GM12878 (cell line): ENCODE measurements around the gene GPR137B. TPM values are rescaled to one million over a fixed set of nuclear protein-coding genes. Genes with fewer than 3 reads are reported as not detected.

Source experiments
- ATAC-seq: fragments of 200-7000 bp; cut with Tn5 transposase; 3 replicates; pipeline ENCODE4 v1.9.1; 2020; ENCODE audit warnings: mild to moderate bottlenecking, moderate library complexity
- BruUV-seq: library from RNA; stranded (reverse); fragments of 400-500 nt; replicated peaks from 2 replicates; lab custom pipeline; 2021; lab: Mats Ljungman, UMichigan
- CTCF ChIA-PET: fragments of 300-600 bp; sonication (Branson Sonifier 250); formaldehyde crosslinking; extraction: SDS; loops from one replicate; lab custom pipeline; 2021; ENCODE audit warnings: inconsistent platforms; lab: Yijun Ruan, JAX
- POLR2A ChIA-PET: fragments of 350-600 bp; formaldehyde crosslinking; extraction: SDS; loops from one replicate; lab custom pipeline; 2021; ENCODE audit warnings: inconsistent platforms; lab: Charles Lee
- RAD21 ChIA-PET: fragments of 300-600 bp; sonication (Branson Sonifier 250); formaldehyde crosslinking; loops from one replicate; lab custom pipeline; 2023; ENCODE audit warnings: antibody characterized with exemption; ENCODE audit not compliant: unreplicated experiment; lab: Charles Lee
- SMC1A ChIA-PET: fragments of 300-600 bp; sonication (Branson Sonifier 250); formaldehyde crosslinking; loops from one replicate; lab custom pipeline; 2023; ENCODE audit not compliant: unreplicated experiment, uncharacterized antibody; lab: Charles Lee
- DNase-seq: peaks from one replicate; pipeline ENCODE4 v3.0.0-alpha.2; 2011; ENCODE audit warnings: low read depth, low spot score
- FAIRE-seq: peaks from 3 replicates; lab custom pipeline; 2011; peaks lifted over from hg19 to GRCh38; lab: Jason Lieb, UNC
- H2AFZ ChIP-seq: 2 replicates; pipeline ENCODE4 v1.6.0; 2011; ENCODE audit warnings: low read depth, low read length, control low read depth; ENCODE audit not compliant: control insufficient read depth
- H3K27ac ChIP-seq: 2 replicates; pipeline ENCODE4 v1.5.1; 2011; ENCODE audit warnings: control low read depth; ENCODE audit not compliant: control insufficient read depth, insufficient read depth
- H3K27me3 ChIP-seq, 2 experiments: replicated peaks in 1 of 2; 2 replicates each; pipeline versions ENCODE4 v1.6.0 to v1.6.1; 2011; ENCODE audit warnings: low read length in 1 of 2; ENCODE audit not compliant: control insufficient read depth in 2 of 2, insufficient read depth in 2 of 2
- H3K36me3 ChIP-seq, 2 experiments: 2 replicates each; pipeline ENCODE4 v1.5.1; 2011; ENCODE audit warnings: low read length in 1 of 2; ENCODE audit not compliant: control insufficient read depth in 2 of 2, insufficient read depth in 2 of 2
- H3K4me1 ChIP-seq: 2 replicates; pipeline ENCODE4 v1.6.1; 2011; ENCODE audit warnings: mild to moderate bottlenecking, low read length, moderate library complexity, mixed read lengths; ENCODE audit not compliant: control insufficient read depth, insufficient read depth
- H3K4me2 ChIP-seq: 2 replicates; pipeline ENCODE4 v1.6.0; 2011; ENCODE audit warnings: control low read depth; ENCODE audit not compliant: control insufficient read depth, insufficient read depth
- H3K4me3 ChIP-seq: fragments of 200-600 bp; sonication (generic); 2 replicates; pipeline ENCODE4 v1.5.1; 2016
- H3K79me2 ChIP-seq: 2 replicates; pipeline ENCODE4 v1.6.0; 2011; ENCODE audit warnings: low read length; ENCODE audit not compliant: control insufficient read depth, insufficient read depth
- H3K9ac ChIP-seq: 2 replicates; pipeline ENCODE4 v1.8.0; 2011; ENCODE audit warnings: low read length, control low read depth, mixed read lengths; ENCODE audit not compliant: control insufficient read depth, insufficient read depth
- H3K9me3 ChIP-seq: replicated peaks from 3 replicates; pipeline ENCODE4 v1.5.1; 2011; ENCODE audit warnings: mild to moderate bottlenecking, low read length; ENCODE audit not compliant: control insufficient read depth, insufficient read depth
- H4K20me1 ChIP-seq: 2 replicates; pipeline ENCODE4 v1.6.0; 2011; ENCODE audit not compliant: control insufficient read depth, insufficient read depth
- CBFB ChIP-seq: IDR thresholded peaks from 2 replicates; pipeline ENCODE4 v1.6.1; 2016; ENCODE audit warnings: antibody characterized with exemption, low read depth
- EP300 ChIP-seq, 2 experiments: fragments of 150-350 bp in 1 of 2; IDR thresholded peaks; 2 replicates each; pipeline ENCODE4 v1.6.1; 2011 to 2012; ENCODE audit warnings: low read depth in 2 of 2, low read length in 2 of 2, borderline replicate concordance in 1 of 2, improper control_type of control experiment in 1 of 2, inconsistent platforms in 1 of 2; ENCODE audit not compliant: control insufficient read depth in 1 of 2
- HDGF ChIP-seq: fragments of 450-650 bp; IDR thresholded peaks from 2 replicates; pipeline ENCODE4 v1.6.1; 2016; ENCODE audit warnings: antibody characterized with exemption
- IKZF2 ChIP-seq, 2 experiments: fragments of 450-650 bp; IDR thresholded peaks; 2 replicates each; pipeline ENCODE4 v1.6.1; 2017; ENCODE audit warnings: mild to moderate bottlenecking in 2 of 2, moderate library complexity in 2 of 2
- NKRF ChIP-seq: fragments of 450-650 bp; conservative IDR thresholded peaks from 2 replicates; pipeline ENCODE4 v1.6.1; 2017; ENCODE audit warnings: mild to moderate bottlenecking, moderate library complexity
- NRF1 ChIP-seq: conservative IDR thresholded peaks from 2 replicates; pipeline ENCODE4 v1.6.1; 2011; ENCODE audit warnings: mild to moderate bottlenecking, low read depth, low read length, improper control_type of control experiment
- RAD21 ChIP-seq: IDR thresholded peaks from 2 replicates; pipeline ENCODE4 v1.6.1; 2011; ENCODE audit warnings: mild to moderate bottlenecking, low read depth, low read length, moderate library complexity; ENCODE audit not compliant: insufficient read depth
- RAD51 ChIP-seq: fragments of 450-650 bp; IDR thresholded peaks from 2 replicates; pipeline ENCODE4 v1.6.1; 2016; ENCODE audit warnings: moderate library complexity, mild to moderate bottlenecking, inconsistent platforms
- SIN3A ChIP-seq: IDR thresholded peaks from 2 replicates; pipeline ENCODE4 v1.6.1; 2012; ENCODE audit warnings: low read depth, low read length, improper control_type of control experiment
- TCF3 ChIP-seq: IDR thresholded peaks from 2 replicates; pipeline ENCODE4 v1.6.1; 2012; ENCODE audit warnings: low read depth, mild to moderate bottlenecking, low read length, borderline replicate concordance; ENCODE audit not compliant: insufficient read depth
- WGBS: methylation state at CpG from one replicate; pipeline ENCODE4 v1.1.6; 2016; ENCODE audit warnings: low lambda C conversion rate; ENCODE audit not compliant: insufficient replicate concordance, insufficient coverage; ENCODE audit errors: missing lambda C conversion rate; 5-methylcytosine and 5-hydroxymethylcytosine counted together
- in situ Hi-C: fragments of 300-500 bp; cut with MboI; formaldehyde crosslinking; loops from 9 replicates; pipeline ENCODE4 v1.14.3; 2018; ENCODE audit warnings: mixed read lengths
- intact Hi-C: fragments of 100-400 bp; cut with micrococcal nuclease; formaldehyde crosslinking; loops from one replicate; pipeline ENCODE4 v1.14.2; 2022; ENCODE audit not compliant: unreplicated experiment
- polyA plus RNA-seq, 11 experiments: library from polyadenylated mRNA; depleted of rRNA in 4 of 11; unstranded in 6 of 11; stranded (reverse) in 5 of 11; fragments of >200 nt; fragmentation: Nextera tagmentation in 4 of 11; fragmentation: Illumina TruSeq in 1 of 11; extraction: Ambion mirVana in 4 of 11; extraction: Trizol in 1 of 11; gene quantifications; 1 replicate in 1 of 11; 2 replicates in 10 of 11; pipeline versions ENCODE4 v1.2.1 to v1.2.3, GENCODE V29; 2011 to 2016; ENCODE audit warnings: inconsistent platforms in 2 of 11, missing spikeins in 2 of 11, low read depth in 1 of 11
- total RNA-seq, 4 experiments: library from RNA; depleted of rRNA in 3 of 4; stranded (reverse); fragments of >200 nt in 3 of 4; fragmentation: Illumina TruSeq in 1 of 4; extraction: Trizol in 1 of 4; gene quantifications; 2 replicates each; pipeline versions ENCODE4 v1.2.1 to v1.2.3, GENCODE V29; 2013 to 2021

The GPR137B gene
- total and polyA plus RNA-seq, 10 of the 15 experiments (the other 5 are each of a cell fraction or from before 2014, with no cell fraction given), result 5.4 to 20.8 (median 12.5) TPM

GRCh38 chr1:236111527-236112331, 30.6 kb upstream of the GPR137B start:
- Histone ChIP-seq H3K4me1 (no peaks in the 10 kb centered on the region), H3K4me2 (no peak overlapping the region), H3K9ac (no peak overlapping the region), H3K27me3 (no peaks in the 10 kb centered on the region), H4K20me1 (no peaks in the 10 kb centered on the region), H3K9me3 (no peaks in the 10 kb centered on the region), H3K4me3 (no peak overlapping the region), H3K79me2 (no peaks in the 10 kb centered on the region), H3K27ac (no peak overlapping the region), H2AFZ (no peak overlapping the region), H3K36me3 (no peaks in the 10 kb centered on the region)
- RAD21 ChIA-PET, result interaction anchor here (0.7 to 2.6 kb wide), 8 partner anchors 9 to 233 kb away, joined by 3 to 9 read pairs (median 4); no protein-coding TSS in a partner anchor
- in situ Hi-C loops, result loop anchor here (5.0 to 25.0 kb wide), 3 partner anchors 176 to 1026 kb away; partner anchors contain the start of gene ERO1B
- no TSS peak for BruUV-seq
- DNase-seq (no peak), FAIRE-seq (no peak), ATAC-seq (no peak)
- CTCF ChIA-PET, result interaction anchor here (0.7 to 3.4 kb wide), 20 partner anchors 7 to 378 kb away, joined by 3 to 16 read pairs (median 4); no protein-coding TSS in a partner anchor
- SMC1A ChIA-PET, result interaction anchor here (0.7 to 3.2 kb wide), 13 partner anchors 9 to 378 kb away, joined by 3 to 18 read pairs (median 3); no protein-coding TSS in a partner anchor
- intact Hi-C loops, result no loop called here
- POLR2A ChIA-PET, result no interaction called here
- WGBS, result 72% methylated on average over 16 of the region's 17 CpGs
- no peak for TF ChIP-seq CBFB
- no peak for TF ChIP-seq EP300 (IDR thresholded peaks at IDR 0.05; ENCODE audit: borderline replicate concordance in 1 of 2, control insufficient read depth in 1 of 2, low read depth in 2 of 2, low read length in 2 of 2)
- no peak for TF ChIP-seq SIN3A
- no peak for TF ChIP-seq RAD51

GRCh38 chr1:236112332-236112627, 30.1 kb upstream of the GPR137B start:
- POLR2A ChIA-PET, result no interaction called here
- Histone ChIP-seq H4K20me1 (no peaks in the 10 kb centered on the region), H3K9ac (no peak overlapping the region), H3K27ac (no peak overlapping the region), H3K27me3 (no peaks in the 10 kb centered on the region), H3K36me3 (no peaks in the 10 kb centered on the region), H3K79me2 (no peaks in the 10 kb centered on the region), H3K9me3 (no peaks in the 10 kb centered on the region), H2AFZ (no peak overlapping the region), H3K4me2 (no peak overlapping the region), H3K4me3 (no peak overlapping the region), H3K4me1 (no peaks in the 10 kb centered on the region)
- in situ Hi-C loops, result loop anchor here (5.0 to 25.0 kb wide), 3 partner anchors 175 to 1025 kb away; partner anchors contain the start of gene ERO1B
- 83% methylated on average over 6 of the region's 6 CpGs for WGBS
- TF ChIP-seq SIN3A (no peak), NKRF (no peak), RAD21 (no peak), HDGF (no peak), TCF3 (no peak), NRF1 (no peak), IKZF2 (IDR thresholded peaks at IDR 0.05) (no peak)
- CTCF ChIA-PET, result interaction anchor here (0.7 to 3.4 kb wide), 18 partner anchors 8 to 378 kb away, joined by 3 to 16 read pairs (median 4); no protein-coding TSS in a partner anchor
- ATAC-seq (no peak), DNase-seq (no peak), FAIRE-seq (no peak)
- SMC1A ChIA-PET, result interaction anchor here (0.7 to 3.2 kb wide), 8 partner anchors 9 to 268 kb away, joined by 3 to 18 read pairs (median 3); no protein-coding TSS in a partner anchor
- BruUV-seq, result no TSS peak
- intact Hi-C loops, result no loop called here
- RAD21 ChIA-PET, result interaction anchor here (0.6 to 2.6 kb wide), 6 partner anchors 9 to 1940 kb away, joined by 3 to 5 read pairs (median 4); no protein-coding TSS in a partner anchor
